NCI-H146 (cell line): ENCODE measurements around the gene IFT20.

Experiments used
- DNase-seq: peaks from one replicate; lab custom pipeline; 2025; lab: John Stamatoyannopoulos, UW

The IFT20 gene

DNA sequence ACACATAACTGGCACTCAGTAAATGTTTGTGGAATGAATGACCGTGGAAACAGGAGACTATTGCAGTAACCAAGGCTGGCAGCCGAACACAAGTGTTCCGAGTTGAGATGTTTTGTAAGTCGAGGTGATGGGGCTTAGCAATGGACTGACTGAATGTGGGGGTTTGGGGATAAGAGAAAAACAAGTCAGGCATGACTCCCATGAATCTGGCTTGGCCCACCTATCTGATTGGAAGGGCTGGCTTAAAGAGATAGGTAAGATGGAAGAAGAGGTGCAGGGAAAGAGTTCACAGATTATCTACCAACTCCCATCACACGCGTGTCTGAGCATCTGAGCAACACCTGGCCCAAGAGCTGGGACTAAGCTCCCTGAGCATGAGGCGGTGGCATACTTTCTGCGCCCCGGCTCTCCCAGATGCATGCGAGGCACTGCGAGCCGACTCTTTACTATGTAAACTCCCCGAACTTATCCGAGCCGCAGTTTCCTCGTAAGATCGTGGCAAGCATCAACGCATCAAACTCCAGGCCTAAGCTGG is 539 bp downstream of the IFT20 start:
- DNase-seq = no peak

DNA sequence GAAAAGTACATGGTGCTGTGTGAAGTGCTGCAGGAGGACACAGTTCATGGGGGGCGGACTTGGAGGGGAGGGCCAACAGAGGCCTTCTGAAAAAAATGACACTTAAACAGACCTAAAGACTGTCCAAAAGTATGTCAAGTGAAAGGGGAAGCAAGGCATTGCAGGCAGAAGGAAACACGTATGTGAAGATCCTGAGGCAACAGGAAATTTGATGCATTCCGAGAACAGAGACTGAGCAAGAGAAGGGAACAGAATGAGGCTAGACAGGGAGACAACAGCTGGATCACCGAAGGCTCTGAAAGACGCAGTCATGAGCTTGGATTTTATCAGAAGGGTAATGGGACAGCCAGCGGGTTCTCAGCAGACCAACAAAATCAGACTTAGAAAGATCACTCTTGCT is 1.1 kb downstream of the IFT20 start:
- no peak for DNase-seq

DNA sequence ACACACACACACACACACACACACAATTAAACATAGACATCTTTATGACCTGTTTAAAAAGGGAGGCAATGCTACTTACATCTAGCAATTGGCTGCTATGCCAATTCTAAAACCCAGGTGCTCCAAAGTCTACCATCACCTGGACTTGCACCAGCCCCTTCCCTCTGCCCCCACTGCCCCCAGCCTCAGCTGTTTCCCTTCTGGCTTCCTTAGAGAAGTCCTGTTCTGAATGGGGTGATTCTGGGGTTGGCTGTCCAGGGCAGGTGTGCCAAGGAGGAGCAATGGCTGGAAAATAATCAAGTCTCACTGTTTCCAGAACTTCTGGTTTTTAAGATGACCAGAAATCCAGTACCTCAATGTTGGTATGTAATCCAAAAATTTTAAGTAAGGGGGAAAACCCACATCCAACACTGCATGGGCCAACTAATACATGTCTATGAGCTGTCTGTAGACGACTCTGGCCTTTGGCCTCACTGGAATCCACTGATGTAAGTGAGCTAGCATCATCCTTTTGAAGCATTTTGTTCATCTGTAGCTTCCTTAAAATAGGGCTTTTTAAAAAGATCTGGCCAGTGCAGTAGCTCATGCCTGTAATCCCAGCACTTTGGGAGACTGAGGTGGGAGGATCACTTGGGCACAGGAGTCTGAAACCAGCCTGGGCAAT is 2.1 kb downstream of the IFT20 start:
- no peak for DNase-seq

DNA sequence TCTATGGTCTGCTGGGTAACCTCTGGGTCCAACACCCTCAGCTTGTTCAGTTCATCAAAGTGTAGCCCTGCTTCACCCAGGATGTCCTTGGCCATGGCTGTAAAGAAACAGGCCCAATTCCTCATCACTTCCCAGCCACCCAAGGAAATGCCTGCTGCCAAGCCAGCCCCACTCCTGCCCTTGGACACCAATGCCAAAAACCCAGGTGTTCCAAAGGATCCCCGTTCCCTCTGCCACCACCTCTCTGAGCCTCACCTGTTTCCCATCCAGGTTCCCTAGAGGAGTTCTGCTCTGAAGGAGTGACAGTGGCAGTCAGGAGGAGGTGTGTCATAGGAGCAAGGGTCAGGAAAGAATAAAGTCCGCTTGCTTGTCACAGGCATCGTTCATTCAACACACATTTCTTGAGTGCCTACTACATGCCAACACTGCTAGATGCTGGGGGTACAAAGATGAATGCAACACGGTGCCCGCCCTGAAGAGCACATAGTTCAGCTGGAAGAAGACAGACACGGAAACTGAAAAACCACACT is 3.3 kb downstream of the IFT20 start:
- no peak for DNase-seq

DNA sequence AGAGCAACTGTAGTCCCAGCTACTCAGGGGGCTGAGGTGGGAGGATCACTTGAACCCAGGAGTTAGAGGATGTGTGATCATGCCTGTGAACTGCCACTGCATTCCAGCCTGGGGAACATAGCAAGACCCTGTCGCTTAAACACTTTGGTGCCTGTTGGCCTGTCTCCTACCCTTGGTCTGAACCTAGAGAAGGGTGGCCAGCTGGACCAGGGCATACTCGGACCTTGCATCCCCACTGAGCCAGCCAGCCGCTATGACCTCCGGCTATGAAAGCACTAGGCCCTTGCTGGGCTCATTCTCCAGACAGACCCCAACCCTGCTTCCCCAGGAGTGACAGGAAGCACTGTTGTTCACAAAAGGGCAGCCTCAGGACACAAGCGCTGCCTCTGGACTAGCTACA is 4.6 kb downstream of the IFT20 start:
- no peak for DNase-seq

DNA sequence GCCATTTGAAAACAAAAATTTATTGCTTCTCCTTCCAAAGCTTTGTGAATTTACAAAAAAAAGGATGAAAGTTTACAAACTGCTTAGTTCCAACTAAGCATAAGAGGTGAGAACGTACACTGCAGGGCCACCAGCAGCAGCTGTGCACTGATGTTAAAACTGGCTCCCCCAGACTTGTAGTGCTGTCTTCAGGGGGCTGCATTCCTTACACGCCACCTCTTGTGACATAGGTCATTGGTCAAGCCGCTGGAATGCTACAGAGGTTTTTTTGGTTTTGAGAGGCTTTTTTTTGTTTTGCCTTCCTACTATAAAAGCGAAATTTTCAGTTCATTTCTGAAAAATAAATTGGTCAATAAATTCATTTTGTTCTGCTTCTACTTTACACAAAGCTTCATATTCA is 6.9 kb downstream of the IFT20 start:
- DNase-seq = no peak

DNA sequence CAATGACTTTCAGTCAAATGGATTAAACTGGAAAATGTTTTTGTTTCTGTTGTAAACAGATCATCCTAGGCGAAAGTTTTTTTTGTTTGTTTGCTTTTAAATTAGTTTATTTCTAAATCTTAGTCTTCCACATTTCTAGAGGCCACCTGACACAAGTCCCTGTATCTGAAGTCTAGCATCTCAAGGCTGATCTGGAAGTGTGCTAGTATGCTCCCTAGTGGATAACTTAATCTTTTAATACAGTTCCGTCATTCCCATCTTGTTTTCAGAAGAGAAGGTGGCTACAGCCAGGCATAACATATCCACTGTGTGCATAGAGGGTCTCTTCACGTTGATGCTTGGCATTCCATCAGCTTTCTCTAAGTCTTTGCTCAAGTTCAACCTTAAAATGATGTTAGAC is 7.6 kb downstream of the IFT20 start:
- no peak for DNase-seq

DNA sequence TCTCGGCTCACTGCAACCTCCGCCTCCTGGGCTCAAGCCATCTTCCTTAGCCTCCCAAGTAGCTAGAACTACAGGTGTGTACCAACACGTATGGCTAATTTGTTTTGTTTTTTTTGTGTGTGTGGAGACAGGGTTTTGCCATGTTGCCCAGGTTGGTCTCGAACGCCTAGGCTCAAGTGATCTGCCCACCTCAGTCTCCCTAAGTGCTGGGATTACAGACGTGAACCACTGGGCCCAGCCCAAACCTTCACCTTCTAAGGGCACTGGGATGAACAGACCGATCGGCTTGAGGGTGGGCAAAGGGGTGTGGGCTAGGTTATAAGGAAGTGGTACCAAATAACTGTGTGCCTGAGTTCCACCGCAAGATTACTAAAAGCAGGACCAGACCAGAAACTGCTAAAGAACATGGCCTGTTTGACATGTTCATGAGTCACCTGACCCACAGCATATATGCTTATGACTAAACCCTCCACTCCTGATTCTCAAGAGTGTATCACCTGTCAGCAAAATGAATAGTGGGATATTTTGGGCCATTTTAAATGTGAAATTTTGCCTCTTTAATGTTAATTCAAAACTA is 8.2 kb downstream of the IFT20 start:
- no peak for DNase-seq

DNA sequence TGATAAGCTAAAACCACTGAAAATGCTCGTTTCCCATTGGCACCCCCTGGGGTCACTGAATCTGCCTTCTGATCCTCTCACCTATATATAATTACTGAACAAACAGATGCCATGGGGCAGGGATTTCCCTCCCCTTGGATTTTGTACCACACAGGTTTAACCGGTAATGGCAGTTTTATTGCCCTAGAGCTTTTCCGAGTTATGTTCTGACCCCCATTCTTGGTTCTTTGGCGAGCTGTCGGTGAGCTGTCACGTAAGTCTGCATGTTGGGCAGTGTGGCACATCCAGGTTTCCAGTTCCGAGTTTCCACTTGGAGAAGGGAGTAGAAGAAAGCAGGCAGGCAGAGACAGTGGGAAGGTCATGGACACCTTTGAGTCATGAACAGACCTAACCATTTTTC is 9.2 kb downstream of the IFT20 start:
- peak; percentile 32 for DNase-seq

DNA sequence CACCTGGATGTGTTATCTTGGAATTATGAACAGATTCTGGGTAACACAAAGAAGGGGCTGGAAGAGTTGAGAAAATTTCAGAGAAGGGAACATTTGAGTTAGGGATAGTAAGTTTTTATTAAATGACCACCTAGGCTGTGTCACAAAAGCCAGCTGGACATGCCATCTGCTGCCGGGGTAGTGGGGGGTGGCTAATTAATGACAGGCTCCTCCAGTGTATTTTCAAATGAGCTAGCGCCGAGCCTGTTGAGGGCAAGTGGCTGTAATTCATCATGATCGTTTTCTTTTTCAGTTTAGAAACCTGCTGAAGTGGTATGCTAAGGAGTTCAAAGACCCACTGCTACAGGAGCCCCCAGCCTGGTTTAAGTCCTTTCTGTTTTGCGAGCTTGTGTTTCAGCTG is 10.1 kb downstream of the IFT20 start:
- peak; percentile 19 for DNase-seq

DNA sequence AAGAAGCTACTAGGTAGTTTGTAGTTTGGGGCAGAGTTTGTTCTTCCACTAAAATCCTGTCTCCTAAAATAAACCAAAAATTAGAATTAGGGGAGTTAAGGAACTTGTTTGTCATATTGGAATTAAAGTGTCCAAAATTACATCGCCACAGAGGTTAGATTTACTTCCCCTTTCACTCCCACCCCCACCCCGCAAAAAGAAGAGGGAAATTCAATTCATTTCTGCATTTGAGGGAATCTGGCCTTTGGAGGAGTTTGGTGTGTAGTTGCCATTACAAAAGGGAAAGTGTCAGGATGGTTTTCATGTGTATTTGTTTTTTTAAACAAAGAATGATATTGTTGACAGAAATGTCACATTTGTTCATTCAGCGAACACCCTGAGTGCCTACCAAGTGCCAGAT is 10.5 kb downstream of the IFT20 start:
- DNase-seq = no peak

DNA sequence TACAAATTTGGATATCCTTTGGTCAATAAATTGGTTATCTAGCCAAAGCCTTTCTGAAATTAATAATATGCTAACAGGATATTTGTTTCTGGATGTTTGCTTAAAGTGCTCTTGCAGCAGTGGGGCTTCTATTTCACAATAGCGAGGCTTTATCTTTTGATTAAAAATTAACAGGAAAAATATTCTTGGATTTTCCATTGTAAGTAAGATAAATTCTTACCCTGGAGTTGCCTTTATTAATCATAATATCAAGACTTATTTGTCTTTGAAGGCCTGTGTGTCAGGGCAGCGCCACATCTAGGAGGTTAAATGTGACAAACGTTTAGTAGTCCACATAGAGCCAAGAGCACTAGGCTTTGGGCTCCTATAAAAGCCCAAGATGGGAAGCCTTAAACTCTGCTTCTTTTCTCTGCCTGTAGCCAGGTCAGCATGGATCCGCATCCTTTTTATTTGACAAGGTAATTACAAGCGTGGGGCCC is 11.0 kb downstream of the IFT20 start:
- DNase-seq = no peak

DNA sequence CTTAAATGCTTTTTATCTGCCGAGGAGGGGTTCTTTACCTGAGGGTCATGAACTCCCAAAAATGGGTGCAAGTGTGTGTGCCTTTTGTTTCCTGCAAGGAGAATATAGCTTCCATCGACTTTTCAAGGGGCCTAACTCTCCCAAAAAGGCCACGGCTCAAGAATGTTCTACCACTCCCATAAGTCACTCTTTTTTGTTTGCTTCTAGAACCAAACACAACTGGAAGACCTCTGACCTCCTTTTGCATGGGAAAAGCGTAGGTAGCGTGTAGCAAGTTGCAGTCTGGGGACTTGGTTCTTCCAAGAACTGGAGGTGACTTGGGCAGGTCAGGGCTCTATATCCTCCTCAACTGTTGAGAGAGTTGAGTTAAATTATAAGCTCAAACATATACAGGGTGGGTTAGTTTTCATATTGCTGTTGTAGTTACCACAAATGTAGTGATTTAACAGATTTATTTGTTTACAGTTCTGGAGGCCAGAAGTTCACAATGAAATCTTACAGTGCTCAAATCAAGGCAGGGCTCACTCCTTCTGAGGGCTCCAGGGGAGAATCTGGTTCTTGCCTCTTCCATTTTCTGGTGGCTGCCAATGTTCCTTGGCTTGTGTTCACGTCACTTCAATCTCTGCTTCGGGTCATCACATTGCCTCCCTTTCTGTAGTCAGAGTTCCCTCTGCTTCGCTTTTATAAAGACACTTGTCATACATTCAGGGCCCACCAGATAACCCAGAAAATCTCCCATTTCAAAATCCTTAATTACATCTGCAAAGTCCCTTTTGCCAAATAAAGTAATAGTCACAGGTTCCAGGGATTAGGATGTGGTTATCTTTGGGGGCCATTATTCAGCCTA is 14.8 kb downstream of the IFT20 start:
- DNase-seq = no peak

DNA sequence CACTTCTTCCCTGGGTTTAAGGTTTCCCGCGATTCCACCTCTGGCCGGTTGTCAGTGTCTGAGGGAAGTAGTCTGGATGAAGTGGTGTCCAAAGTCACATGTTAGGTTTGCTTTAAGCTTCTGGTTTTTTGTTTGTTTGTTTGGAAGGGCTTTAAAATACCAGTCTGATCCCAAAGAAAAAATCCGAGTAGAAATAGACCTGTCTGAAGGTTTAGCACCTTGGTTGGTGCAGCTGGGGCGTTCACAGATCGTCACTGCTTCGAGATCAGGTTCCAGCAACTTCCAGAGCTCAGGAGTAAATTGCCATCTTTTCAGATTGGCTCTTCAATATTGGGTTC is 15.7 kb downstream of the IFT20 start:
- DNase-seq = peak; percentile 41

DNA sequence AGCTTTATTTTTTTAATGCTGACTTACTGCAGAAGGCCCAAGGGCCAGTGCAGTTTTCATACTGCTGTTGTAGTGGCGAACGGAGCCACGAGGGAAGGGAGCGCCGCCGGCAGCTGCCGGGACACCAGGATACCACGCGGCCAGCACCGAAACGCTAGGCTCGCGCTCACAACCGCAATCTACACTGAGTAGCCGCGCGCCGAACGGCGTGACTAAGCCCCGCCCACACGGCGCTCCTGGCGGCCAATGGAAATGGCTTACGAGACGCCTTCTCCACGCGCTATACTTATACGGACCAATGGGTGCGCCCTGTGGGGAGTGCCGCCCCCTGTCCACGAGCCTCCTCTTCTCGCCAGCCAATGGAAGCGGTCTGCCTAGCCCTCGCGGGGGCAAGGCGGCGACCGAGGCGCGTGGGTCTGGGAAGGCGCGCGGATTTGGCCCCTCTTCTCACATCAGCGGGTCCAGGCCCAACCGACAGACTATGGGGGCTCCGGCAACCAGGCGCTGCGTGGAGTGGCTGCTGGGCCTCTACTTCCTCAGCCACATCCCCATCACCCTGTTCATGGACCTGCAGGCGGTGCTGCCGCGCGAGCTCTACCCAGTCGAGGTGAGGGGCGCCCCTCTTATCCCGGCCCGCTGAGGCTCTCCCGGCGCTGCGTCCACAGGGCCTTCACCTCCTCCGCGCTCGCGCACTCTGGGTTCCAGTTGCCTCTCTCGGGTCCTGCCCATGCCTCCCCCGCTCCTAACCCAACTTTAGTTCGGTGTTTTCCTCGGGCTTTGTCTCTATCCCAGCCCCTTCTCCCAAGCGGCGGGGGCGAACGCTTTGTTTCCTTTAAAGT is 16.3 kb downstream of the IFT20 start, which contains the start of gene TMEM97:
TMEM97 (plus strand) TSS at position 442 of the 839 bp plus-strand sequence; CDS start at position 482, 40 bp downstream.
- DNase-seq = peak; percentile 98

DNA sequence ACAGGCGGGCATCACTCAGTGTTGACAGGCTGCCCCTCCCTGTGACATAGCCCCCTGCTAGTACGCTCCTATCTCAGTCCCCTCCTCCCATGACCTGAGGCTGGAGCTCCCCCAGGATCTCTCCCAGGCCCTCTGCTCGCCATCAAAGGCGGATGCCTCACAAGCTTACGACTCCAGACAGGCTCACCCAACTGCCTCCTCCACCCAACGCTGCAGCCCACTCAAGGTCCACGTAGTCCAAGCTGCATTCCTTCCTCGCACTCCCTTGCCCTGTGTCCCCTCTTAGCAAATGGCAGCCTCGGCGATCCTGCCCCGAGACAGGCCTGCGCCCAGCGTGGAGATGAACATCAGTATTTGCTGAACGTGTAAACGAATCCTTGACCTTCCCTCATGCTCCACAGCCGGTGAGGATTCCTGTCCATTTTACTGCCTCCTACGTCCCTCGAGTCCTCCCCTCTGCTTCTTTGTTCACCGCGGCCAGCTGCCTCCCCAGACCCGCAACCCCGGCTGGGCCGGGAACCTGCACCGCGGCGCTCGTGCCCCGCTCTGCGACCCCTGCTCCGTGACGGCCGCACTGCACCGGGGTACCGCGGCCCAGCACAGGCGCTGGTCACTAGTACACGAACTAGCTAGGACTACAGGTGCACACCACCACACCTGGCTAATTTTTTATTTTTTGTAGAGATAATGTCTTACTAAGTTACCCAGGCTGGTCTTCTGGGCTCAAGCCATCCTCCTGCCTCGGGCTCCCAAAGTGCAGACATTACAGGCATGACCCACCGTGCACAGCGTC is 17.1 kb downstream of the IFT20 start:
- peak; percentile 39 for DNase-seq

DNA sequence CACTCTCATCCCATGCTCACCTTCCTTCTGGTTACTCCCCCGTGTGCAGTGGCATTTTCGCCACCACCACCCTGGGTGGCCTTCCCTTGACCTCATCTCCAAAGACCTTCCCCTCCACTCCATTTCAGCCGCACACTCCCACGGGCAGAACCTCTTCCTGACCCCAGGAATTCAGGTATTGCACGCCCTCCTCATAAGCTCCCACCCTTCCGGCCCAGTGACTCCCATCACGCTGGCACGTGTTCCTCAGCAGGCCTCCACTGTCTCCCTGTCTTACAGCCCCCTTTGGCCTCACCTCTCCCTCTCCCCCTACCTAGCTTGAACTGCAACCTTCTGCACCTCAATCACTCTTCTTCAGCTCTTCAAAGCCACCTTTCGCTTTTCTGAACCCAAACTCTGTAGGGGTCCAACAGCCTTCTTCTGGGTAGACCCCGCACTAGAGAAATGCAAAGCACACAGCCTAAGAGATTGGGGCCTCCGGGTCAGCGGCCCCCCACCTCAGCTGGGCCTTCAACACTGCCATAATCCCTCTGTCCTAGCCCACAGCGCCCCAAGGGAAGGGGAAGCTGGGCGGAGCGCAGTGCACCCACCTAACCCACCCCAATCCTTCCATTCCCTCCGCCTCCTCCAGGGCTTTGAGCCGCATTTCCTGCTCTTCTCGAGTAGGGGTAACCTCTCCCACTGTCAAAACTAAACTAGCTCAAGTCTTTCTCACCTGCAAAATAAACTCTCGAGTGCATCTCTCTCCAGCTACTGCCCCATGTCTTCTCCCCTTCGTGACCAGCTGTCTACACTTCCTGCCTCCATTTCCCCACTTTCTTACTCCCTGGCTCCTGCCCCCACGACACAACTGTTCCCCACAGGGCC is 17.9 kb downstream of the IFT20 start:
- DNase-seq = no peak

DNA sequence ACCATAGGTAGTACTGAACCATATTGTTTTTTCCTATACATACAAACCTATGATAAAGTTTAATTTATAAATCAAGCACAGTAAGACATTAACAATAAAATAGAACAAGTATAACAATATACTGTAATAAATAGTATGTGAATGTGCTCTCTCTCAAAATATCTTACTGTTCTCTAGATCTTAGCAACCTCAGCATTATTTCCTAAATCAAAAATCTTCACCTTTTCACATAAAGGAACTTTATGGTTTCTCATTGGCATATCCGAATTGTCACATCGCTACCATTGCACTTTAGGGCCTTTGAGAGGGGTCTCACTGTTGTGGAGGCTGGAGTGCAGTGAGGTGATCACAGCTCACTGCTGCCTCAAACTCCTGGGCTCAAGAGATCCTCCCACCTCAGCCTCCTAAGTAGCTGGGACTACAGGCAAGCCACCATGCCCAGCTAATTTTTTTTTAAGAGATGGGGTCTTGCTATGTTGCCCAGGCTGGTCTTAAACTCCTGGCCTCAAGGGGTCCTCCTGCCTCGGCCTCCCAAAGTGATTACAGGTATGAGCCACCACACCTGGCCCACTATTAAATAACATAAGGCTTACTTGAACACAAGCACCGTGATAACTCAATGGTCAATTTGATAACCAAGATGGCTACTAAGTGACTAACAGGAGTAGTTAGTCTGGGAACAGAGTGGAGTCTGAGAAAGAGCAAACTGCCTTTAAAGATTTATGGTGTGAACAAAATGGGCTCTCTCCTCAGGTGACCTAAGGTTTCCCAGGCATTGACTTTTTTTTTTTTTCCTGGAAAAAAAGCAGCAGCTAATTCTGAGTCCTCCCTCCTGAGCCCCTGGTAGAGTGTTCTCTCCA is 19.2 kb downstream of the IFT20 start:
- DNase-seq = no peak

DNA sequence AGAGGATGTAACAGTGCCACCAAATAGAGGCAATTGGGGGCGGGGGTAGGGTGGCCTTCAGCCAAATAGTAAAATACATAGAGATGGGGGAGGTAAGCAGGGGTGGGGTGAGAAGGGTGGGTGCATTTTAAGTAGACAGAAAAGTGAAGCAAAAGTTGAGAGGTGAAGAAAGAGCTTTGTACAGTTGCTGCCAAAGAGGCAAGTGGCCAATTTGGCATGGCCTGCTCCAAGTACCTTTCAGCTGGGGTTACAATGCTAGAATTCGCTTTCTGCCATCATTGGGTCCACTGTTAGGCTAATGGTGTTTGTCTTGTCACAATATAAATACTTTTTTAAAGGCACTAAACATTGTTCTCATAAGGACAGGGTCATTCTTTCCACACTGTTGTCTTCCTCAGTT is 21.4 kb downstream of the IFT20 start:
- DNase-seq = no peak
